ENCODE measurements around the gene PHLDA2.

Gene PHLDA2

GRCh38 chr11:2960139-2960538 is 30.9 kb upstream of the PHLDA2 start:
- DNase-seq = no peak
- Histone ChIP-seq H3K27me3 (no peaks in the 10 kb centered on the region), H3K27ac (no peak overlapping the region), H3K36me3 (peaks cover 63 to 93% (median 73%) of the 10 kb centered on the region in 3 donors), H3K4me3 (no peak overlapping the region), H3K4me1 (no peaks in the 10 kb centered on the region), H3K9me3 (no peaks in the 10 kb centered on the region)
- intact Hi-C loops (cut with DNase I; ENCODE audit: low total_unique reads) = no loop called here
- TF ChIP-seq CTCF (IDR thresholded peaks at IDR 0.05) = no peak

- H3K27me3 ChIP-seq = no peaks in the 10 kb centered on the region
- H3K4me3 ChIP-seq = no peak overlapping the region
- peaks cover 60 to 93% (median 73%) of the 10 kb centered on the region in 3 donors for H3K36me3 ChIP-seq
- H3K9me3 ChIP-seq = no peaks in the 10 kb centered on the region
- no peak for TF ChIP-seq CTCF (IDR thresholded peaks at IDR 0.05)
- intact Hi-C loops (cut with DNase I; ENCODE audit: low total_unique reads) = no loop called here
- DNase-seq = no peak
- no peaks in the 10 kb centered on the region for H3K4me1 ChIP-seq
- no peak overlapping the region for H3K27ac ChIP-seq
These were observed 29.0 kb upstream of the PHLDA2 start for GRCh38 chr11:2958251-2958650.

- TF ChIP-seq CTCF (IDR thresholded peaks at IDR 0.05) = no peak
- DNase-seq = no peak
- peaks cover 78 to 100% (median 87%) of the 10 kb centered on the region in 3 donors for H3K36me3 ChIP-seq
- no peak overlapping the region for H3K4me3 ChIP-seq
- H3K4me1 ChIP-seq = no peaks in the 10 kb centered on the region
- H3K27ac ChIP-seq = no peak overlapping the region
- no peaks in the 10 kb centered on the region for H3K9me3 ChIP-seq
- intact Hi-C loops (cut with DNase I; ENCODE audit: low total_unique reads) = no loop called here
- no peaks in the 10 kb centered on the region for H3K27me3 ChIP-seq
These were observed 26.8 kb upstream of the PHLDA2 start for GRCh38 chr11:2955906-2956476.

- no peak overlapping the region for H3K27ac ChIP-seq
- no peaks in the 10 kb centered on the region for H3K9me3 ChIP-seq
- H3K27me3 ChIP-seq = no peaks in the 10 kb centered on the region
- intact Hi-C loops (cut with DNase I; ENCODE audit: low total_unique reads) = no loop called here
- no peak for DNase-seq
- H3K4me3 ChIP-seq = no peak overlapping the region
- H3K36me3 ChIP-seq = peaks cover 82 to 100% (median 96%) of the 10 kb centered on the region in 3 donors
- TF ChIP-seq CTCF (IDR thresholded peaks at IDR 0.05) = no peak
- no peaks in the 10 kb centered on the region for H3K4me1 ChIP-seq
These were observed 25.0 kb upstream of the PHLDA2 start for GRCh38 chr11:2954263-2954662.

- intact Hi-C loops (cut with DNase I; ENCODE audit: low total_unique reads) = no loop called here
- no peak overlapping the region for H3K4me3 ChIP-seq
- TF ChIP-seq CTCF (IDR thresholded peaks at IDR 0.05) = no peak
- no peaks in the 10 kb centered on the region for H3K9me3 ChIP-seq
- peak overlapping the region in 1 of 2 donors; percentile 31 for H3K27ac ChIP-seq
- no peak for DNase-seq
- peaks cover 65 to 99% (median 97%) of the 10 kb centered on the region in 3 donors for H3K36me3 ChIP-seq
- no peaks in the 10 kb centered on the region for H3K4me1 ChIP-seq
- no peaks in the 10 kb centered on the region for H3K27me3 ChIP-seq
These were observed 23.1 kb upstream of the PHLDA2 start for GRCh38 chr11:2952290-2952689.

All from tibial artery (tissue), 4 donors.